Keratinocyte (primary cell): Measurements from ENCODE around the gene USP44. TPM values are rescaled to one million over a fixed set of nuclear protein-coding genes. Genes with fewer than 3 reads are reported as not detected.

Experiments used
- DNase-seq: peaks from one replicate; pipeline ENCODE4 v3.0.0-alpha.2; 2011; ENCODE audit warnings: low read depth, missing footprints, low spot score
- FAIRE-seq: peaks from 2 replicates; lab custom pipeline; 2011; peaks lifted over from hg19 to GRCh38; lab: Jason Lieb, UNC
- H2AFZ ChIP-seq: 2 replicates; pipeline ENCODE4 v1.6.0; 2012; ENCODE audit warnings: low read length, control low read depth, inconsistent platforms; ENCODE audit not compliant: control insufficient read depth
- H3K27ac ChIP-seq: 2 replicates; pipeline ENCODE4 v1.5.1; 2011; ENCODE audit warnings: low read length; ENCODE audit not compliant: control insufficient read depth, insufficient read depth
- H3K27me3 ChIP-seq: 3 replicates; pipeline ENCODE4 v1.6.0; 2011; ENCODE audit warnings: low read length; ENCODE audit not compliant: control insufficient read depth, insufficient read depth; ENCODE audit errors: extremely low read depth
- H3K36me3 ChIP-seq, 2 experiments: 2 replicates in 1 of 2; 3 replicates in 1 of 2; pipeline ENCODE4 v1.5.1; 2011; ENCODE audit warnings: low read length in 2 of 2, mild to moderate bottlenecking in 1 of 2; ENCODE audit not compliant: control insufficient read depth in 2 of 2, insufficient read depth in 2 of 2; ENCODE audit errors: extremely low read depth in 1 of 2
- H3K4me1 ChIP-seq: 3 replicates; pipeline ENCODE4 v1.5.1; 2011; ENCODE audit warnings: low read length; ENCODE audit not compliant: control insufficient read depth, insufficient read depth; ENCODE audit errors: extremely low read depth
- H3K4me2 ChIP-seq: 3 replicates; pipeline ENCODE4 v1.6.0; 2011; ENCODE audit warnings: low read depth, low read length; ENCODE audit not compliant: control insufficient read depth, insufficient read depth; ENCODE audit errors: extremely low read depth
- H3K4me3 ChIP-seq, 3 experiments: fragments of 200-600 bp in 1 of 3; sonication (generic) in 1 of 3; 2 replicates in 2 of 3; 3 replicates in 1 of 3; pipeline ENCODE4 v1.5.1; 2011 to 2016; ENCODE audit warnings: low read length in 3 of 3, mild to moderate bottlenecking in 3 of 3, control low read depth in 2 of 3, inconsistent platforms in 1 of 3, low read depth in 1 of 3, mixed read lengths in 1 of 3, mixed run types in 1 of 3, moderate library complexity in 1 of 3; ENCODE audit not compliant: control insufficient read depth in 2 of 3, insufficient read depth in 2 of 3; ENCODE audit errors: extremely low read depth in 1 of 3
- H3K79me2 ChIP-seq: 2 replicates; pipeline ENCODE4 v1.6.0; 2012; ENCODE audit warnings: low read length; ENCODE audit not compliant: control insufficient read depth, insufficient read depth
- H3K9ac ChIP-seq: 3 replicates; pipeline ENCODE4 v1.6.0; 2011; ENCODE audit warnings: low read length; ENCODE audit not compliant: control insufficient read depth, insufficient read depth; ENCODE audit errors: extremely low read depth
- H3K9me1 ChIP-seq: 3 replicates; pipeline ENCODE4 v1.6.0; 2011; ENCODE audit warnings: low read length; ENCODE audit not compliant: control insufficient read depth, insufficient read depth; ENCODE audit errors: extremely low read depth
- H3K9me3 ChIP-seq: 2 replicates; pipeline ENCODE4 v1.5.1; 2012; ENCODE audit warnings: low read depth, low read length; ENCODE audit not compliant: control insufficient read depth
- H4K20me1 ChIP-seq: 3 replicates; pipeline ENCODE4 v1.6.0; 2011; ENCODE audit warnings: low read length; ENCODE audit not compliant: control insufficient read depth, insufficient read depth; ENCODE audit errors: extremely low read depth
- EZH2 ChIP-seq: IDR thresholded peaks from one replicate; pipeline ENCODE4 v1.6.1; 2012; ENCODE audit warnings: inconsistent platforms, mild to moderate bottlenecking, low read length, moderate library complexity
- dilution Hi-C: fragments of 300-500 bp; cut with MboI; formaldehyde crosslinking; loops from one replicate; pipeline ENCODE4 v1.7.0; 2020; ENCODE audit warnings: low sequenced_read_pairs; ENCODE audit not compliant: extremely low pct_ligation_motif_present
- polyA plus RNA-seq, 5 experiments: library from polyadenylated mRNA; depleted of rRNA in 3 of 5; stranded (reverse) in 3 of 5; stranded (forward) in 1 of 5; unstranded in 1 of 5; fragments of >200 nt; gene quantifications; 1 replicate in 1 of 5; 2 replicates in 3 of 5; 3 replicates in 1 of 5; pipeline versions ENCODE4 v1.2.1 to v1.2.3, GENCODE V29; 2011 to 2012; ENCODE audit warnings: missing spikeins in 2 of 5, low read depth in 1 of 5, low replicate concordance in 1 of 5
- TF ChIP-seq, protein P1 (sequence below), 3 experiments: IDR thresholded peaks in 1 of 3; conservative IDR thresholded peaks in 1 of 3; optimal IDR thresholded peaks in 1 of 3; 2 replicates in 2 of 3; 3 replicates in 1 of 3; pipeline versions ENCODE3 to v1.5.1; 2011; ENCODE audit warnings: low read length in 3 of 3, mild to moderate bottlenecking in 3 of 3, moderate library complexity in 2 of 3, control low read depth in 1 of 3, inconsistent platforms in 1 of 3; ENCODE audit not compliant: insufficient read depth in 2 of 3; ENCODE audit errors: extremely low read depth in 1 of 3

The USP44 gene
- polyA plus RNA-seq, 1 donor (not counting 4 experiments of a cell fraction or from before 2014, with no cell fraction given), result 0.18 TPM

DNA sequence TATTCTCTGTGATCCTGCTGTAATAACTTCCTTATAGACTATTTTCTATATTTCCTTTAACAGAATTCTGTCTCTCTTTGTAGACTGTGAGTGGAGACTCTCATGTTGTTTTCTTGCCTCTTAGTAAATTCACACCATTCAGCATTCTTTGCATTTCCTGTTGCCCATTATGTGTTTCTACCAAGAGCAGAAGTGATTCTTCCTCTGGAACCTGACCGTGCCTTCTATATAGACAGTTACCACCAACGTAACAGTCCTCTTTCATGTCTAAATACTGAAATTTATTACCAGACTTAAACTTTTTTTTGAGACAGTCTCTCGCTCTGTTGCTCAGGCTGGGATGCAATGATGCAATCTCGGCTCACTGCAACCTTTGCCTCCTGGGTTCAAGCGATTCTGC lies 46.2 kb downstream of the USP44 start:
- Histone ChIP-seq H3K4me2 (no peak overlapping the region), H3K27me3 (no peaks in the 10 kb centered on the region), H3K27ac (no peak overlapping the region), H3K4me3 (no peak overlapping the region), H3K36me3 (peaks cover 14 to 18% of the 10 kb centered on the region in 2 experiments), H3K79me2 (peaks cover 7% of the 10 kb centered on the region), H3K4me1 (no peaks in the 10 kb centered on the region), H2AFZ (no peak overlapping the region), H3K9me1 (no peaks in the 10 kb centered on the region), H3K9ac (no peak overlapping the region), H3K9me3 (no peaks in the 10 kb centered on the region), H4K20me1 (peaks cover 2% of the 10 kb centered on the region)
- TF ChIP-seq, protein P1, sequence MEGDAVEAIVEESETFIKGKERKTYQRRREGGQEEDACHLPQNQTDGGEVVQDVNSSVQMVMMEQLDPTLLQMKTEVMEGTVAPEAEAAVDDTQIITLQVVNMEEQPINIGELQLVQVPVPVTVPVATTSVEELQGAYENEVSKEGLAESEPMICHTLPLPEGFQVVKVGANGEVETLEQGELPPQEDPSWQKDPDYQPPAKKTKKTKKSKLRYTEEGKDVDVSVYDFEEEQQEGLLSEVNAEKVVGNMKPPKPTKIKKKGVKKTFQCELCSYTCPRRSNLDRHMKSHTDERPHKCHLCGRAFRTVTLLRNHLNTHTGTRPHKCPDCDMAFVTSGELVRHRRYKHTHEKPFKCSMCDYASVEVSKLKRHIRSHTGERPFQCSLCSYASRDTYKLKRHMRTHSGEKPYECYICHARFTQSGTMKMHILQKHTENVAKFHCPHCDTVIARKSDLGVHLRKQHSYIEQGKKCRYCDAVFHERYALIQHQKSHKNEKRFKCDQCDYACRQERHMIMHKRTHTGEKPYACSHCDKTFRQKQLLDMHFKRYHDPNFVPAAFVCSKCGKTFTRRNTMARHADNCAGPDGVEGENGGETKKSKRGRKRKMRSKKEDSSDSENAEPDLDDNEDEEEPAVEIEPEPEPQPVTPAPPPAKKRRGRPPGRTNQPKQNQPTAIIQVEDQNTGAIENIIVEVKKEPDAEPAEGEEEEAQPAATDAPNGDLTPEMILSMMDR (optimal IDR thresholded peaks at IDR 0.05 in 1 of 3, IDR thresholded peaks at IDR 0.05 in 1 of 3, conservative IDR thresholded peaks at IDR 0.05 in 1 of 3; ENCODE audit: extremely low read depth in 1 of 3, insufficient read depth in 2 of 3, low read length in 3 of 3), result no peak
- TF ChIP-seq EZH2, result no peak
- FAIRE-seq, result no peak
- dilution Hi-C loops, result no loop called here
- no peak for DNase-seq

DNA sequence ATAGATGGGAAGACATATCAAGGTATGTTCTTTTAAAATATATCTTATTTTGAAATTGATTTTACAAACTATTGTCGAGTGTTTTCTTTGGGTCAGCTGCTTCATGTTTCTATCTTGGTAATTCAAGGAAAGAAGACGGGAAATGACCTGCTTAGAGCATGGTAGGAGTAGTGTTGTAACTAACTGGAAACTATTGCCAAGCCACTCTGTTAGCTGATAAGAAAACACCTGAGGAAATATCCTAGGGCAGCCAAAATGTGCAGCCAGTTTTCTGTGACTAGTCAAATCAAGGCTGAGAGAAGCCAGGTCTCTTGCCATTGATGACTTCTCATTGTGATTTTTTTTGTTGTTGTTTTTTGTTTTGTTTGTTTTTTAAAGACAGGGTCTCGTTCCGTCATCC lies 47.1 kb downstream of the USP44 start:
- no peak for TF ChIP-seq EZH2
- TF ChIP-seq, protein P1 (optimal IDR thresholded peaks at IDR 0.05 in 1 of 3, IDR thresholded peaks at IDR 0.05 in 1 of 3, conservative IDR thresholded peaks at IDR 0.05 in 1 of 3; ENCODE audit: extremely low read depth in 1 of 3, insufficient read depth in 2 of 3, low read length in 3 of 3), result no peak
- dilution Hi-C loops, result no loop called here
- Histone ChIP-seq H3K4me2 (no peak overlapping the region), H3K4me3 (no peak overlapping the region), H3K79me2 (peaks cover 10% of the 10 kb centered on the region), H4K20me1 (peaks cover 2% of the 10 kb centered on the region), H3K36me3 (peaks cover 14 to 21% of the 10 kb centered on the region in 2 experiments), H2AFZ (no peak overlapping the region), H3K27me3 (no peaks in the 10 kb centered on the region), H3K9me1 (no peaks in the 10 kb centered on the region), H3K9ac (no peak overlapping the region), H3K27ac (no peak overlapping the region), H3K4me1 (no peaks in the 10 kb centered on the region), H3K9me3 (no peaks in the 10 kb centered on the region)
- FAIRE-seq (no peak), DNase-seq (no peak)
